ENCODE measurements around the gene NDUFAF2.

NDUFAF2 gene

DNA sequence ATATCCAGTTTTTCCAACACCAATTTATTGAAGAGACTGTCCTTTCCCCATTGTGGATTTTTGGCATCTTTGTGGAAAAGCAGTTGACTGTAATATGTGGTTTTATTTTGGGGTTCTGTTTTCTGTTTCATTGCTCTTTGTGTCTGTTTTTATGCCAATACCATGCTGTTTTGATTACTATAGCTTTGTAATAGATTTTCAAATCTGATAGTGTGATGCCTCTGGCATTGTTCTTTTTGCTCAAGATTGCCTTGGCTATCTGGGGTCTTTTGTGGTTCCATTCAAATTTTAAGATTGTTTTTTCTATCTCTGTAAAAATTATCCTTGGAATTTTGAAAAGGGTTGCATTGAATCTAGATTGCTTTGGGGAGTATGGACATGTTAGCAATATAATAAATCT lies 99.5 kb downstream of the NDUFAF2 start:
- DNase-seq (ENCODE audit: low read depth), result no peak
- no peak overlapping the region for H3K4me3 ChIP-seq (ENCODE audit: low read length)
- TF ChIP-seq, protein P1, sequence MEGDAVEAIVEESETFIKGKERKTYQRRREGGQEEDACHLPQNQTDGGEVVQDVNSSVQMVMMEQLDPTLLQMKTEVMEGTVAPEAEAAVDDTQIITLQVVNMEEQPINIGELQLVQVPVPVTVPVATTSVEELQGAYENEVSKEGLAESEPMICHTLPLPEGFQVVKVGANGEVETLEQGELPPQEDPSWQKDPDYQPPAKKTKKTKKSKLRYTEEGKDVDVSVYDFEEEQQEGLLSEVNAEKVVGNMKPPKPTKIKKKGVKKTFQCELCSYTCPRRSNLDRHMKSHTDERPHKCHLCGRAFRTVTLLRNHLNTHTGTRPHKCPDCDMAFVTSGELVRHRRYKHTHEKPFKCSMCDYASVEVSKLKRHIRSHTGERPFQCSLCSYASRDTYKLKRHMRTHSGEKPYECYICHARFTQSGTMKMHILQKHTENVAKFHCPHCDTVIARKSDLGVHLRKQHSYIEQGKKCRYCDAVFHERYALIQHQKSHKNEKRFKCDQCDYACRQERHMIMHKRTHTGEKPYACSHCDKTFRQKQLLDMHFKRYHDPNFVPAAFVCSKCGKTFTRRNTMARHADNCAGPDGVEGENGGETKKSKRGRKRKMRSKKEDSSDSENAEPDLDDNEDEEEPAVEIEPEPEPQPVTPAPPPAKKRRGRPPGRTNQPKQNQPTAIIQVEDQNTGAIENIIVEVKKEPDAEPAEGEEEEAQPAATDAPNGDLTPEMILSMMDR (IDR thresholded peaks at IDR 0.05; ENCODE audit: insufficient read depth, low read depth, low read length, missing control alignments), result no peak

DNA sequence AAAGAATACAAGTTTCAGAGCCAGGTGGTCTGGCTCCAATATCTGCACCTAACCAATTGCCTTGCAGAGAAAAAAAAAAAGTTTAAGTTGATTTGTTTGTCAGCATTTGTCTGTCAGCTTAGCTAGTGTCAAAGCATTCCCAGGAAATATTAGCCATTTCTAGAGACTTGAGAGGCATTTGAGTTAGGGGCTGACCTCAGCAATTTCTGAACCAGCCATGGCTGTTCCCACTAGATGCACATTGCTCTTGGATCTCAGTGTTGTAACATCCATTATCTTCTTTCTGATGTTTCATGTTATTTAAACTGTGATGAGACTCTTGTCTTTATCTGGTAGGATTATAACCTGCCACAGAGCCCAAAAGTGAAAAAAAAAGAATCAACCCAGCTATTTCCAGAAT lies 102.3 kb downstream of the NDUFAF2 start:
- H3K4me3 ChIP-seq (ENCODE audit: low read length), result no peak overlapping the region
- TF ChIP-seq, protein P1 (IDR thresholded peaks at IDR 0.05; ENCODE audit: insufficient read depth, low read depth, low read length, missing control alignments), result no peak
- no peak for DNase-seq (ENCODE audit: low read depth)

DNA sequence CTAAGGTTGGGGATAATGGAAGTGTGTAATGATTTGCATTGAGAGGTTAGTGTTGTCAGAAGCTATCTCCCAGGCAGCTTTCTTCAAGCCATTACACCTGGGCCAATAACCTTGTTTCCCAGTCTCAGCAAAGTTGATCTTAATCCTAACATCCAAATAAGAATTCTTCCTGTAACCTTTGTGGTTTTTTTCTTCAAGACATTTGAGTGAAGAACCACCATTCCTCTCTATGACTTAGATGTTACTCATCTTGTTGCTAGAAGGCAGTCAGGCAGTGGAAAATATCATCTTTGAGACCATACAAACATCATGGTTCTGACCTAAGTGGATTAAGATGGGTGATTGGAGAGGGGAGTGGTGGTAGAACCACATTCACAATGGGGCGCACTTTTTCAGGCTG lies 103.5 kb downstream of the NDUFAF2 start:
- no peak overlapping the region for H3K4me3 ChIP-seq (ENCODE audit: low read length)
- TF ChIP-seq, protein P1 (IDR thresholded peaks at IDR 0.05; ENCODE audit: insufficient read depth, low read depth, low read length, missing control alignments), result no peak
- peak; percentile 82 for DNase-seq (ENCODE audit: low read depth)

DNA sequence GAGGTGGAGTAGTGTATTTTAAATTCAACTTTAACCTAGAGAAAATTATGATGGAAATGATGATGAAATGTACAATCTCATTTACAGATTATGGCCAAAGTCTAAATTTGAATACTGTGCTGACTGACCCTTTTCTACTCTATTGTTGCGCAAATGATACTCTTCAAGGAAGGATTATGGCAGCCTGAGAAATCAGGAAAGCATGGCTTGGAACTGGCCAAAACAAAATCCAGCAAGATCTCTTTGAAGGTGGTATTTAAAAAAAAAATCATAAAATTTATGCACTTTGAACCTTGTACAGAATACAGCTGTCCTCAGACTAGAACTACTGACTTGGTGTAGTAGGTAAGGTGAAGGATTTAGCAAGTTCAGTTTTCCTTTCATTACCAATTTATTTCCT lies 105.3 kb downstream of the NDUFAF2 start:
- TF ChIP-seq, protein P1 (IDR thresholded peaks at IDR 0.05; ENCODE audit: insufficient read depth, low read depth, low read length, missing control alignments), result no peak
- DNase-seq (ENCODE audit: low read depth), result no peak
- H3K4me3 ChIP-seq (ENCODE audit: low read length), result no peak overlapping the region

DNA sequence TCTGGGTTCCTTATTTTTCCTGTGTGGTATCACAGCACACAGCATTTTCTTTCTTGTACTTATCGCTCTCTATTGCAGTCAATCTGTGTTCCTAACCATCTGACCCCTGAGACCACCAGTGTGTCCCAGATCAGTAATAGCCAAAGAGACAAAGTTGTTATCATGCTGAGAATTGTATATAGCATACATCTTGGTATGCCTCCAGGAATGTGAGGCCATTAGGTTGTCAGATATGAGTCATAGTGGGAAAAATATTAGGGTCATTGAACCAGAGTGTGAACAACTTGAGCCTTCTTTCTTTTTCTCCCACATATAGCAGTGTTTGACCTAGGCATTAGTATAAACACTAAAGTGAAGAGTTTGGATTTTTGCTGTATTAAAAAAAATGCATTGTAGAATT lies 106.3 kb downstream of the NDUFAF2 start:
- TF ChIP-seq, protein P1 (IDR thresholded peaks at IDR 0.05; ENCODE audit: insufficient read depth, low read depth, low read length, missing control alignments), result no peak
- peak; percentile 54 for DNase-seq (ENCODE audit: low read depth)
- no peak overlapping the region for H3K4me3 ChIP-seq (ENCODE audit: low read length)

DNA sequence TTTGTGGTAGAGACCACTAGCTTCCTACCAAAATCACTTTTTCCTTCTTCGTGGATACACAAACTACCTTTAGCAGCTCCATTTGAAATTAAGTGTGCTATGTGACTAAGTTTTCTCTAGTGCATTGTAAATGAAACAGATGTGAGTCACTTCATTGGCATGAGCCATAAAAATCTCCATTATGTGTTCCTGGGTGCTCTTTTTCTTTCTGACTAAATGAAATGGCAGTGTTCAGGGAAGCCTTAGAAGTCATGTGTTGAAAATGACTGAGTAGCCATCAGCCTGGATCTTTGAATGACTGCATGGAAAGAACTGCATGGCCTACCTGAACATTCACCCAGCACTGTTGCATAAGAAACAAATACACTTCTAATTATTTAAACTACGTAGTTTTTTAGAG lies 107.9 kb downstream of the NDUFAF2 start:
- DNase-seq (ENCODE audit: low read depth), result peak; percentile 90
- no peak overlapping the region for H3K4me3 ChIP-seq (ENCODE audit: low read length)
- TF ChIP-seq, protein P1 (IDR thresholded peaks at IDR 0.05; ENCODE audit: insufficient read depth, low read depth, low read length, missing control alignments), result no peak

DNA sequence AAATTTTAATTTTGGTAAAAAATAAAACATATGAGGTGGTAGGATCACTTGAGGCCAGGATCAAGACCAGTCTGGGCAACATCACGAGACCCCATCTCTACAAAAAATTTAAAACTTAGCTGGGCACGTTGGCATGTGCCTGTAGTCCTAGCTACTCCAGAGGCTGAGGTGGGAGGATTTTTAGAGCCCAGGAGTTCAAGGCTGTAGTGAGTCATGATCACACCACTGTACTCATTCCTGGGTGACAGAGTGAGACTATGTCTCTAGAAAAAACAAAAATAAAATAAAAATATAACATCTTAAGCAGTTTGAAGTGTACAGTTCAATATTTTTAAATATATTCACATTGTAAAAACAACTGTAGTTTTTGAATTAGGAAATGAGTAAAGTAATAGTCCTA lies 108.9 kb downstream of the NDUFAF2 start:
- H3K4me3 ChIP-seq (ENCODE audit: low read length), result no peak overlapping the region
- peak; percentile 57 for DNase-seq (ENCODE audit: low read depth)
- TF ChIP-seq, protein P1 (IDR thresholded peaks at IDR 0.05; ENCODE audit: insufficient read depth, low read depth, low read length, missing control alignments), result no peak

Data from epithelial cell of esophagus (primary cell).